HG03571 (cell line): Measurements from ENCODE around the gene P4HA3.

ENCODE experiments used
- ATAC-seq: cut with Tn5 transposase; IDR thresholded peaks from one replicate; pipeline ENCODE4 v1.9.1; 2021; ENCODE audit not compliant: unreplicated experiment

P4HA3 gene

DNA sequence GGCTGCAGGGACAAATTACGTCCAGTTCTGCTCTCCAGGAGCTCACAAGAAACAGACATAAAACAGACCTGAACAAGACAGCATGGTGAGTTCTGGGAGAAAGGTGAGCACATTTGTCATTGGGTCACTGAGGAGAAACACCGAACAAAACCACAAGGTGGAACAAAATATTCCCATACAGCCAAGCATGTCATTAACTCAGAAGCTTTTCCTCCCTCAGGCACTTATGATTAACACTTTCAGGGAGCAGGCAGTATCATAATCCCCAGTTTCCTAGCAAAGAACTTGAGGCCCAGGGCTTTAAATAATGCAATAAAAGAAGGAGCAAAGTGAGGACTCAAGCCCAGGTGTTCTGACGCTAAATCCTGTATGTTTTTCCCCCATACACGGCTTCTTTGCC, 43.0 kb downstream of the P4HA3 start:
- no peak for ATAC-seq

DNA sequence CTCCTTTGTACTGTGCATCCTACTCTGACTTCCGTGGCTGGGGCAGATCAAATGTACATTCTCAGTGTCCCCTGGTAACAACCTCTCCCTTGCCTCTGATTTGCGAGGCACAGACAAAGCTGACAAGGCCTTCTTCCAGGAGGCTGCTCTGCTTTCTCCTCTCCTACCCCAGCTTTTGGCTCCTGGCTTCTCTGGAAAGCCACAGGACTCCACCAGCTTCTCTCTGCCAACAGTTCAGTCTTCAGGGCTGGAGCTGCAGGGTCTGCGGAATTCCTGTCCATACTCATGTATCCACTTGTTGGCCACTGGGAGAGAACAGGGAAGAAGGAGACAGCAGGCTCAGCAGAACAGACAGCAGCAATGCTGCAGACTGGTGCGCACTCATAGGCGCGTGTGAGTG, 44.4 kb downstream of the P4HA3 start:
- no peak for ATAC-seq

- no peak for ATAC-seq
Observed at GRCh38 chr11:74265256-74265655, 46.2 kb downstream of the P4HA3 start.

- ATAC-seq, result no peak
Observed at GRCh38 chr11:74262725-74263124, 48.7 kb downstream of the P4HA3 start.

GRCh38 chr11:74257959-74258553, 53.4 kb downstream of the P4HA3 start:
- no peak for ATAC-seq

DNA sequence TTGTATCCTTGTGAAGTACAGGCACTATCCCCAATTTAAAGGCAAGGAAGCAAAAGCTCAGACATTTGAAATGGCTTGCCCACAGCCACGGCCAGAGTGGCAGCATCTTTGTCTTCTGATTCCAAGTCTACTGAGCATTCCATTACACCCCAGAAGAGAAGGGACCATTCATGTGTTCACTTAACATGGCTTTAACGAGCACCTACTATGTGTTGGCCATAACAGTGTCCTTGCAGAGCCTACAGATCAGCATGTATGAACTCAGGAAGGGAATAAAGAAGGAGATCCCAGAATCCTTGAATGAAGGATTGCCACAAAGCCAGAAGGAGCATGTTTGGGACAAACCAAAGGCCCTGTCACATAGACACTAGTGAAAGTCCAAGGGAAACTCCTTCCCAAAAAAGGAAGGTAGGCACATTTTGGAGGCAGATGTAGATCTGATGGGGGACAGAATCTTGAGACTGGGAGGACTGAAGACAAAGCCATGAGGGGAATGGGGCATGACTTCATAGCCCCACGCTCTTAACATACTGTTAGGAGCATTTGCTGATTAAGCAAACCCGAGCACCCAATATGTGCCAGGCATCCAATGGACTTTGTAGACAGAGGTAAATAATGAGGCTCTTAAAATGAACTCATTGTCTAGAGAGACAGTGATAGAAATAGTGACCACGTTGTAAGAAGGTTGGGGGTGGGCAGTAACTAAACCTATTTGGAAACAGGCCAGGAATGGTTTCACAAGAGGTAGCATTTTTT, 54.9 kb downstream of the P4HA3 start:
- ATAC-seq, result no peak

- no peak for ATAC-seq
Observed at GRCh38 chr11:74255741-74256375, 55.6 kb downstream of the P4HA3 start.

DNA sequence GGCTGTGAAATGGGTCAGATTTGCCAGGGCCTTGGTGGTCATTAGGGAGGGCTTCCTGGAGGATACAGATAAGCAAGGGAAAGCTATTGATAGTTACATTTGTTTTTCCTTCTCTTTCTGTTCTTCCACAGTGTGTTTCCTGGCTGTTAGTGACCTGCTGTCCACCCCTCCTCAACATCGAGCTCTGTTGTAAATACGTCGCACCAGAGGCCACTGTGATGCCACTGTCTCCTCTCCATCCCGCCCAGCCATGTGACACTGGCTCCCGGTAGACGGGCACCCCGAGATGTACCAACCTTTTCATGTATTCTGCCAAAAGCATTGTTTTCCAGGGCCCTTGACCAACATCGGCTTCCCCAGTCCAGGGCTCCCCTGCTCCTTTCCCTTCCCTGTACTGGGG, 58.1 kb downstream of the P4HA3 start:
- ATAC-seq, result no peak

DNA sequence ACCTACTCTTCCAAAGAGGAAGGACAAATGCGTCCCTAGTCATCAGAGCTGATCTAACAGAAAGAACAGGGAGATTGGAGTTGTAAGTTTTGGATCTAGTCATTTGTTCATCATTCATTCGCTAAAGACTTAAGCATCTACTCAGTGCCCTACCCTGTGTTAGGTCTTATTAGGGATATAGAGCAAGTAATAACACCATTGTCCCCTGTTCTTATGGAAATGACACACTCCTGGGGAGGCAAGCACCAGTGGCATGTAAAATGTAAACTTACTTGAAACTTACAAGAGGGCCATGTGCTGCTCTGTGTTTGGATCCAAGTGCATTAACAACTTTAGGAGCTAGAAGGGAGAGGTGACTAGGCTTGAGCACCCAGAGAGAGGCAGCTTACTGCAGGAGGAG, 61.9 kb downstream of the P4HA3 start:
- ATAC-seq, result no peak

DNA sequence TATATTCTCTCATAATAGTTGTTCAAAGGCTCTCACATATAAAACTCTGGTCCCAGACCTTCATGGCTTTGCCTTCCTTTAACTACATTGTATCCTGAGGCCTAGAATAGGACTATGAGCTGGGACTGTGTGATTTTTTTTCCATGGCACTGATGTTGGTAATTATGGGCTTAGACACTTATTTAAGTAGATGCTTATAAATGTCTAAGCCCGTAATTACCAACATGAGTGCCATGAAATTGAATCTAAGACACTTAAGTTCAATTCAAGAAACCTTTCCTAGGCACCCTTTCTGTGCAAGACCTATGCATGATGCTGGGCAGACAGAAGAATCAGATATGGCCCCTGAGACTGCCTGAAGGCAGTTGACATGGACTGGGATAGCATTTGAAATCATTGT, 63.0 kb downstream of the P4HA3 start:
- no peak for ATAC-seq

DNA sequence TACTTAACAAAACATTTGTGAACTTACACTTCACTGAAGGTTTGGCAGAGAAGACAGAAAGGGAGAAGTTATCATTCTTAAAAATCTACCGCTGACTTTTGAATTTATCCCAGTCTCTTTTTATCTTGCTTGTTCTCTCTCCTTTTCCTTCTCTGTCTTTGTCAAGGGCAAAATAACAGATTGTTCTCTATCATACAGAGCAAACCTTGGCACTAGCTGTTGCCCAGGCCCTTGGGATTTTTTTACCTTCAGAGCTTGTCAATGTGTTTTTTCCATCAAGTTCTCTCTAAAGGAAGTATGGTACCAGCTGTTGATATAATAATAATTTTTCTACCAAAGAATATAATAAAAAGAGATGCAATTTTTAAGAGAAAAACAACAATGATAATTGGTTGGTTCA, 73.2 kb downstream of the P4HA3 start:
- no peak for ATAC-seq

DNA sequence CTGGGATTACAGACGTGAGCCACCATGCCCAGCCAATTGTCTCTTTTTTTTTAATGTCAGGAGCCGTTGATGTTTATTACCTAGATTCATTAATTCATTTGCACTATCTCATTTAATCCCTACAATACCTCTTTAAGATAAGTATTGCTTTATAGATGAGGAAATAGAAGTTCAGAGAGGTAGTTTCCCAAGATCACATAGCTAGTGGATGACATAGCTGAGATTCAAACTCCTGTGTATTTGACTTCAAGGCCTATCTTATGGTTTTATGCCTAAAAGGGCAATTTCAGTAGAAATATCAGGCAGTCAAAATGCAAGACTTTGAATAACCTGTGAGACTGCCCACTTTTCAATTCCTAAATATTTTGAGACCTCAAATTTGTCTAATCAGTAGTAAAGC, 73.9 kb downstream of the P4HA3 start:
- no peak for ATAC-seq

- ATAC-seq, result no peak
Observed at GRCh38 chr11:74235121-74235520, 76.3 kb downstream of the P4HA3 start.

DNA sequence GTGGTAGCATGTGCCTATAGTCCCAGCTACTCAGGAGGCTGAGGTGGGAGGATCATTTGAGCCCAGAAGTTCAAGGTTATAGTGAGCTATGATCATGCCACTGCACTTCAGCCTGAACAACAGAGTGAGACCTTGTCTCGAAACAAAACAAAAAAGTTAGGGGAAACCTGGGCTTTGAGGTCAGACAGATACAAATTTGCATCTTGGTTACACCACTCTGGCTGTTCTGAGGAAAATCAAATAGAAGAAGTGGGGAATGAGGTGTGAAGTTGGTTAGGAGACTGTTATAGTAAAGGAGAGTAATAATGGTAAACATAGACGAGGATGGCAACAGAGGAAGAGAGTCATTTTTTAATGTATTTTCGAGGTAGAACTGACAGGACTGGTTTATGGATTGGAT, 77.8 kb downstream of the P4HA3 start:
- no peak for ATAC-seq

DNA sequence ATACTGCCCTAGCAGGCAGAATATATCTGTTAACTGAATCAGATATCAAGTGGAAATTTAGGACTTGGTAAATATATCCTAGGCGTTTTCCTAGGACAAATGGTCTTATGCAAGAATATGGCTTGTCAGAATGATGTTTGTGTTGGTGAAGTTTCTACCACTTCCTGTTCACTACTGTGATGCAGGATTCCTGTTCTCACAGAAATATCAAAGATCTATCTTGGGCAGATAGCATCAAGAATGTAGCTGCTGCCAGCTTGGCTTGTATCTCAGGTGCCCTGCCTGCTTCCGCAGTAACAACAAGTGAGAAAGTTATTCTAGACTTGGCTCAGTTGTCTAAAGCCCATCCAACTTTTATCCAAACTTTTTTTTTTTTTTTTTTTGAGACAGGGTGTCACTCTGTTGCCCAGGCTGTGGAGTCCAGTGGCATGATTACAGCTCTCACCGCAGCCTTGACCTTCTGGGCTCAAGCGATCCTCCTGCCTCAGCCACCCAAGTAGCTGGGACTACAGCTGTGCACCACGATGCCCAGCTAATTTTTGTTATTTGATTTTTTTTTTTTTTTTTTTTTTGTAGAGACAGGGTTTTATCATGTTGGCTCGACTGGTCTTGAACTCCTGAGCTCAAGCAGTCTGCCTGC, 79.0 kb downstream of the P4HA3 start:
- ATAC-seq, result no peak

- no peak for ATAC-seq
Observed at GRCh38 chr11:74226907-74227306, 84.5 kb downstream of the P4HA3 start.

DNA sequence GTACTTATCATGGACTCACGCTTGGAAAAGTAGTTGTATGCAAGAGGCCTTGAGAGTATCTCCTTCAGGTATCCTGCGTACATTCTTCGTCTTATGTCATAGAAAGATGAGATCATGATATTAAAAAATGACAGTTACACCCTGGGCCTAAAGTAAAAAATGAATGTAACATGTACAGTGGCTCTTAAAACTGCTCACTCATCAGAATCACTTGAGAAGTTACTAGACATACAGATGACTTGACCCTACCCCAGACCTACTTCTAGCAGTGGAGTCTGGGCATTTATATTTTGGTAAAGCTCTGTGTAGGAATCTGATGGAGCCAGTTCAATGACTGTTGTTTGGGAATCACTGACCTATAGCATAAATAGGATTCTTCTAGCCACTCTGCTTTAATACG, 85.9 kb downstream of the P4HA3 start:
- ATAC-seq, result no peak

GRCh38 chr11:74221816-74222215, 89.6 kb downstream of the P4HA3 start:
- ATAC-seq, result no peak

DNA sequence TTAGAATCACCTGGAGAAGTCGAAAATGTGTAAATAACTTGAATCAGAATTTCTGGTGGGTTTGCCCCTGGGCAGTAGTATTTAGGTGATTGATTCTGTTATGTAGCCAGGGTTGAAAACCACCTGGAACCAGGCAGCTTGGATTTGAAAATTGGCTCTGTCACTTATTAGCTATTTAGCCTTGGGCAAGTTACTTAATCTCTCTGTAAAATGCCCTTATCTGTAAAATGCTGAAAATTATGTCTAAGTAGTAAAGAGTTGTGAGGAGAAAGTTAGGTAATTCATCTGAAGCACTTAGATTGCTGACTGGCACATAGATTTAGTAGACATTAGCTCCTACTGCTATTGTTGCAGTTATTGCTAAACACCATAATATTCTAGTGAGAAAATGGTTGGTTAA, 91.1 kb downstream of the P4HA3 start:
- no peak for ATAC-seq
